C4-2B (cell line): ENCODE measurements around the gene CSGALNACT2.

ENCODE experiments used
- CTCF ChIP-seq: fragments of 450-650 bp; conservative IDR thresholded peaks from 2 replicates; pipeline ENCODE4 v1.5.1; 2017; ENCODE audit warnings: mild to moderate bottlenecking
- ZFX ChIP-seq: fragments of 450-650 bp; IDR thresholded peaks from 2 replicates; pipeline ENCODE4 v1.6.1; 2017

DNA sequence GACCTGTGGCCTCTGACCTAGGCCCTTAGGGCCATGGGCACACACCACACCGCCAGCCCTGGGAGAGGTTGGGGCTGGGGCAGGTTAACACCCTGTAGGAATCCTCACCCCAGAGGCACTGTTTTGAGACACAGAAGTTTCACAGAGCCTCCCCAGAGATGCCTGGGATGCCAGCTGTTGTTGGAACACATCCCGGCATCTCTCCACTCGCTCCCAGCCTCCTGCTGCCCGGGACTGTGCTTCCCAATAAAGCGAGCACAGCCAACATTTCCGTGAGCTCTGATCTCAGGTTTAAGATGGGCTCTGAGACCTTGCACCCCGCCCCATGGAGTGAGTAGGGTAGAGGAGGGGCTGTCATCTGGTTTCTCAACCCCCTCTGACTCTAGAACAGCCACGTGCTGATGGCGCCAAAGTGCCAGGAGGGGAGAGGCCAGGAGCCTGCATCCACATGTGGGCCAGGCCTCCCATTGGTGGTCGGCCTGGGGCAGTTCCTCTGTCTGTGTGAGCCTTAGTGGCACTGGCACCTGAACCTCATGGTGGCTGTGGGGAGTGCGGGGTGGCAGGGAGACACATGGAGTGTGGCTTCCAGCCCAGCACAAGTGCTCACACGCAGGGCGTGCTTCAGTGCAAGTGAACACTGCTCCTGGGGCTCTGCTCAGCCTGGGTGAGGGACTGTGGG lies 73.9 kb downstream of the CSGALNACT2 start:
- TF ChIP-seq CTCF, result no peak
- no peak for TF ChIP-seq ZFX
